Bronchial epithelial cell (primary cell): ENCODE data around the gene RTL10. TPM values are rescaled to one million over a fixed set of nuclear protein-coding genes. Genes with fewer than 3 reads are reported as not detected.

Experiments used
- DNase-seq: peaks from one replicate; pipeline ENCODE4 v3.0.0-alpha.2; 2010; ENCODE audit warnings: low read depth
- FAIRE-seq: peaks from 2 replicates; lab custom pipeline; 2011; peaks lifted over from hg19 to GRCh38; lab: Jason Lieb, UNC
- H3K27me3 ChIP-seq: 2 replicates; pipeline ENCODE4 v1.5.1; 2011; ENCODE audit warnings: low read length; ENCODE audit not compliant: control insufficient read depth, insufficient read depth
- H3K36me3 ChIP-seq: 2 replicates; pipeline ENCODE4 v1.5.1; 2011; ENCODE audit warnings: low read length; ENCODE audit not compliant: control insufficient read depth, insufficient read depth
- H3K4me3 ChIP-seq: 2 replicates; pipeline ENCODE4 v1.5.1; 2011; ENCODE audit warnings: mild to moderate bottlenecking, low read depth, low read length, control low read depth
- total RNA-seq: library from RNA; depleted of rRNA; stranded (reverse); fragments of >200 nt; gene quantifications from 2 replicates; pipeline ENCODE4 v1.2.1, GENCODE V29; 2014
- TF ChIP-seq, protein P1 (sequence below): IDR thresholded peaks from 2 replicates; pipeline ENCODE4 v1.5.1; 2011; ENCODE audit warnings: mild to moderate bottlenecking, moderate library complexity, low read length, control low read depth, inconsistent platforms; ENCODE audit not compliant: insufficient read depth, severe bottlenecking

RTL10 gene
- total RNA-seq, 1 donor from 2014 or later, result 9.5 TPM

DNA sequence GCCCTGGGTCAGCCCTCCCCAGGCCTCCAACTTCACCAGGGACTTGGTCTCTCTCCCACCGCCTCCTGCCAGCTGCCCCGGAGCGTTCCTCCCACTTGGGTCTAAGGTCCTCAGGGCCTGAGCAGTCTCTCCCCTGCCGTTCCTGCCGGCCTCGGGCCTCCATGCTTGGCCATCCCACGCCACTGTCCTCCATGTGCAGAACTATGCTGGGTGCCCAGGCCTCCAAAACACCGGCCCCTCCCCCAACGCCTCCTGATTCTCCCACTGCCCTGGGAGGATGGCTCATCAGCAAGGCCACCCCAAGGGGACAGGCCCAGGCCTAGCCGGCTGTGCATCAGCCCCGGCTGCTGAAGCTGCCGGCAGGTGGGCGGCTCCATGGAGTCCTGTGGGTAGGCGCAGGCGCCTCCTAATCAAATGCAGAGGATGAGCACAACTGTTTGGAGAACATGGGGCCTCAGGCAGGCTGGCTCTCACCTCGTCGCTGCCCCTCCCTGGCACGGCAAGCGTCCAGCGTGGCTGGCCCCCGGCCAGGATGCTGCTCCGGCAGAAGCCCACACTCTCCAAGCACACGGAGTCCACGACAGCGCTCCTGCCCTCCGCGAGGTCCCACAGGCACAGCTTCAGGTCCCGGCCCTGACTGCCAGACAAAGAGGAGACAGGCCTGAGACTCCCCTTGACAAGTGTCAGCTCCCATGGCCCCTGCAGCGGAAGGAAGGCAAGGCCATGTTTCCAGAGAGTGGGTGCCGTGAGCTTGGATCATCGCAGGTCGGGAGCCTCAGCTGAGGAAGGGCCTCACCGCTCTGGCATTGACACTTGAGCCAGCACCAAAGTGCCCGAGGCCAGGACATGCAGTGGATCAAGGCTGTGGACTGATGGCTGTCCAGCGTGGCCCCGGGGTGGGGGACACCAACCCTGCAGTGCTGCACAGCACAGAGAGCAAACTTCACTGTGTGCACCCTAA lies 42.6 kb downstream of the RTL10 start:
- FAIRE-seq, result no peak

DNA sequence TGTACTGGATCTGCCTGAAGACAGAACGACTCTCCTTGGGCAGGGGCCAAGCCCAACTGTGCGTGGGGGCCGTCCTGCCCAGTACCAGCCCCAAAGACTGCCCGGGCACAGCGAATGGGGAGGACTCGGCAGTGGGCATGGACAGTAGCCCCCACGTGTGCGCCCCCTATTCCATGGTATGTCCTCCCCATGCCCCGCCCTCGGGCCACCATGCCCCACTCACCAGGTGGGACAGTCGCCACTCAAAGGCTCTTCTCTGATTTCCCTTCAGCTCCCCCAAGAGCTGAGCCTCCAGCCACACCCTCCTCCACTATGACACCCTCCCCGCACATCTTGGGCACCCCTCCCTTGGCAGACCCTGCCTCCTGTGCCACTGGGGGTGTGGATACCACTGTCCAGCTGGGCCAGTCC lies 43.5 kb downstream of the RTL10 start:
- no peaks in the 10 kb centered on the region for H3K36me3 ChIP-seq
- DNase-seq (no peak), FAIRE-seq (no peak)
- no peak overlapping the region for H3K4me3 ChIP-seq
- TF ChIP-seq, protein P1, sequence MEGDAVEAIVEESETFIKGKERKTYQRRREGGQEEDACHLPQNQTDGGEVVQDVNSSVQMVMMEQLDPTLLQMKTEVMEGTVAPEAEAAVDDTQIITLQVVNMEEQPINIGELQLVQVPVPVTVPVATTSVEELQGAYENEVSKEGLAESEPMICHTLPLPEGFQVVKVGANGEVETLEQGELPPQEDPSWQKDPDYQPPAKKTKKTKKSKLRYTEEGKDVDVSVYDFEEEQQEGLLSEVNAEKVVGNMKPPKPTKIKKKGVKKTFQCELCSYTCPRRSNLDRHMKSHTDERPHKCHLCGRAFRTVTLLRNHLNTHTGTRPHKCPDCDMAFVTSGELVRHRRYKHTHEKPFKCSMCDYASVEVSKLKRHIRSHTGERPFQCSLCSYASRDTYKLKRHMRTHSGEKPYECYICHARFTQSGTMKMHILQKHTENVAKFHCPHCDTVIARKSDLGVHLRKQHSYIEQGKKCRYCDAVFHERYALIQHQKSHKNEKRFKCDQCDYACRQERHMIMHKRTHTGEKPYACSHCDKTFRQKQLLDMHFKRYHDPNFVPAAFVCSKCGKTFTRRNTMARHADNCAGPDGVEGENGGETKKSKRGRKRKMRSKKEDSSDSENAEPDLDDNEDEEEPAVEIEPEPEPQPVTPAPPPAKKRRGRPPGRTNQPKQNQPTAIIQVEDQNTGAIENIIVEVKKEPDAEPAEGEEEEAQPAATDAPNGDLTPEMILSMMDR, result no peak
- no peaks in the 10 kb centered on the region for H3K27me3 ChIP-seq

More for the DNA sequence above, 42.6 kb downstream of the RTL10 start:
- H3K4me3 ChIP-seq, result no peak overlapping the region
- TF ChIP-seq, protein P1, result no peak
- DNase-seq, result no peak
- no peaks in the 10 kb centered on the region for H3K36me3 ChIP-seq
- H3K27me3 ChIP-seq, result no peaks in the 10 kb centered on the region

DNA sequence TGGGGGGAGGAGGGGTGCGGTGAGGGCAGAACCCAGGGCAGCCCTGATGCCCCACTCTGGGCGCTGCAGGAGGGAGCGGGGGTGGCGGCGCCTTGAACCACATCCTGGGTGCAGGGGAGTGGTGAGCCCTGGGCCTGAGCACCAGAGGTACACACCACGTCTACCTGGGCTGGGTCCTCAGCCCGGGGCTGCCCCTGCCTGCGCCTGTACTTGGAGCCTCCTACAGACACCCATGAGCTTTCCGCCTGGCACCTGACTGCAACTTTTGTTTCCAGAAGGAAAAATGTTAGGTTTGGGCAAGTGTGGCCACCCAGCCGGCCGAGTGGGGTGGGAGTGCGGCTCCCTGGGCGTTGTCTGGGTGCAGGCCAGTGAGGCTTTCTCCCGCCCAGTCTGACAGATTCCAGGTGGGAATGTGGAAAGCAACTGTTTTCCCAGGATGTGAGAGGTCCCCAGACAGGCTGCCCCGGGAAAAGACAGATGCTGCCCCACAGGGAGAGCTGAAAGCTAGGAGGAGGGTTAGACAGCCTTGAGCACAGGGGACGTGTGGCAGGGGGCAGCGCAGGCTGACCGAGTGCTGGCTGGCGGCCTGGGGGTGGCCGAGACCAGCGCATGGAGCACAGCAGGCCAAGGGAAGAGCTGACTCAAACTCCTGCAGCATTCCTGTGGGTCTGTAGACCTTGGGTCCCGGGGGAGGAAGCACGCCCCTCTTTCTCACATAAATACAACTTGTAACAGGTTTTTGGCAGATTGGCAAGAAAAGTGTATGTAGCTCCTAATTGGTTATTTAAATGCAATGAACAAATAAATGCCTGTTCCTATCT lies 44.1 kb downstream of the RTL10 start:
- DNase-seq, result no peak
- TF ChIP-seq, protein P1, result no peak
- no peak overlapping the region for H3K4me3 ChIP-seq
- H3K36me3 ChIP-seq, result no peaks in the 10 kb centered on the region
- H3K27me3 ChIP-seq, result no peaks in the 10 kb centered on the region
- no peak for FAIRE-seq

DNA sequence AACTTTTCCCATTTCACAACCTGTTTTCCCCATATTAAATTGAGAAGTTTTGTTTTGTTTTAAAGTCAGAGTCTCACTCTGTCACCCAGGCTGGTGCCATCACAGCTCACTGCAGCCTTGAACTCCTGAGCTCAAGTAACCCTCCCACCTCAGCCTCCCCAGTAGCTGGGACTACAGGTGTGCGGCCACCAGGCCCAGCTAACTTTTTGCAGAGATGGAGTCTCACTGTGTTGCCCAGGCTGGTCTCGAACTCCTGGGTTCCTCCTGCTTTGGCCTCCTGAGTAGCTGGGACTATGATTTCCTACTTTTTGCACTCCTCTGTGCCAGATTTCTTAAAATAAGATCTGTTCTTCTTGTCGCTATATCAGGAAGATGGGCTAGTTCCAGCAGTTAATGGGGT lies 44.9 kb downstream of the RTL10 start:
- FAIRE-seq (no peak), DNase-seq (no peak)
- TF ChIP-seq, protein P1, result no peak
- H3K4me3 ChIP-seq, result no peak overlapping the region
- no peaks in the 10 kb centered on the region for H3K36me3 ChIP-seq
- H3K27me3 ChIP-seq, result no peaks in the 10 kb centered on the region

DNA sequence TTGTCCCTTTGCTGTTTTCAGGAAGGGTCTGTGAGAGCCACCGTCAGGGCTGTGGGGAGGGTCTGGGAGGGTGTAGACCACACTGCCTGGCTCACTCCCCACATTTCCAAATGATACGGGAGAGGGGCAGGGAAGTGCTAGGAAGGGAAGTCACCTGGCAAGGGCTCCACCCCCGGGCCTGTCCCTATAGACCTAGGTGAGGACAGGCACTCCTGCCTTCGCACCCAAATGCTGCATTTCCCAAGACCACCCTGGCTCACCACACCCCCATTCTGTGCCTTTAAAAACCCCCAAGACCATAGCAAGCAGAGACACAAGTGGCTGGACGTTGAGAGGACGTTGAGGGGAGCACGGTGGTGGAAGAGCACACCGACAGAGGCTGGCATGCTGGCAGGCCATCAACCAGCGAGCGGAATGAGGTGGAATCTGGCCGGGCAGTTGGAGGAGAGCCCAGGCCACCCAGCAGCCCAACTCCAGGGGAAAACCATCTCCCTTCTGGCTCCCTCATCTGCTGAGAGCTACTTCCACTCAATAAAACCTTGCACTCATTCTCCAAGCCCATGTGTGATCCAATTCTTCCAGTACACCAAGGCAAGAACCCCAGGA lies 45.7 kb downstream of the RTL10 start:
- TF ChIP-seq, protein P1, result no peak
- FAIRE-seq, result no peak
- no peak for DNase-seq
- Histone ChIP-seq H3K27me3 (no peaks in the 10 kb centered on the region), H3K36me3 (no peaks in the 10 kb centered on the region), H3K4me3 (no peak overlapping the region)
